A549 treated with AZD9567 at 1 μM for 4 hours (cell line): ENCODE data around the gene PSMG1. TPM values are rescaled to one million over a fixed set of nuclear protein-coding genes. Genes with fewer than 3 reads are reported as not detected.

Experiments used
- total RNA-seq: library from RNA; stranded (reverse); fragments of 200-300 nt; extraction: Qiagen RNA extraction; gene quantifications from 5 replicates; pipeline ENCODE4 v1.2.3, GENCODE V29; 2022; ENCODE audit not compliant: insufficient read depth

PSMG1 gene, protein sequence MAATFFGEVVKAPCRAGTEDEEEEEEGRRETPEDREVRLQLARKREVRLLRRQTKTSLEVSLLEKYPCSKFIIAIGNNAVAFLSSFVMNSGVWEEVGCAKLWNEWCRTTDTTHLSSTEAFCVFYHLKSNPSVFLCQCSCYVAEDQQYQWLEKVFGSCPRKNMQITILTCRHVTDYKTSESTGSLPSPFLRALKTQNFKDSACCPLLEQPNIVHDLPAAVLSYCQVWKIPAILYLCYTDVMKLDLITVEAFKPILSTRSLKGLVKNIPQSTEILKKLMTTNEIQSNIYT
- total RNA-seq, result 79.9 to 96.2 TPM (median 86.9 TPM) in 5 replicates

GRCh38 chr21:39183272-39184049 is at the start of gene PSMG1:
Gene PSMG1, minus strand, starts transcription at chr21:39183451. Its CDS starts 66 bp downstream, at chr21:39183385.

Other genes with a start within 250 kb of the PSMG1 start
- gene BRWD1, start 130.2 kb upstream of the PSMG1 start, total RNA-seq, result 6.8 to 11.3 TPM (median 9.8 TPM) in 5 replicates
- 159 to 191 TPM (median 181 TPM) in 5 replicates for gene HMGN1, start 165.6 kb upstream of the PSMG1 start, total RNA-seq